Gastroesophageal sphincter (tissue), 4 donors: ENCODE results near the gene MAP7. TPM values are rescaled to one million over a fixed set of nuclear protein-coding genes. Genes with fewer than 3 reads are reported as not detected.
"Not testable (repeated sequence)": the region's sequence is repeated elsewhere in the genome, so short reads cannot be mapped to it uniquely, and the experiment has no call there.

Experiments used
- ATAC-seq: fragments of 150-250 bp; one replicate; pipeline ENCODE4 v1.9.1; 2016; ENCODE audit warnings: mild to moderate bottlenecking, moderate library complexity
- H3K27ac ChIP-seq, 4 donors: fragments of 200-600 bp; sonication (generic) in 3 of 4; 1 replicate in 3 of 4; 2 replicates in 1 of 4; pipeline ENCODE4 v1.5.1; 2016 to 2019
- H3K27me3 ChIP-seq: fragments of 200-600 bp; sonication (generic); one replicate; pipeline ENCODE4 v1.5.1; 2019
- H3K36me3 ChIP-seq, 2 donors: fragments of 200-600 bp; sonication (generic); one replicate each; pipeline ENCODE4 v1.5.1; 2019; ENCODE audit warnings: control low read depth in 1 of 2
- H3K4me1 ChIP-seq, 3 donors: fragments of 200-600 bp; sonication (generic); 1 replicate in 2 of 3; 2 replicates in 1 of 3; pipeline ENCODE4 v1.5.1; 2016 to 2019; ENCODE audit warnings: control low read depth in 2 of 3
- H3K4me3 ChIP-seq, 2 donors: fragments of 200-600 bp; sonication (generic); one replicate each; pipeline ENCODE4 v1.5.1; 2019; ENCODE audit warnings: mild to moderate bottlenecking in 1 of 2, moderate library complexity in 1 of 2
- H3K9me3 ChIP-seq, 3 donors: fragments of 200-600 bp; sonication (generic); one replicate each; pipeline ENCODE4 v1.5.1; 2017 to 2019; ENCODE audit warnings: control low read depth in 2 of 3
- EP300 ChIP-seq: sonication (generic); formaldehyde crosslinking; IDR thresholded peaks from one replicate; pipeline ENCODE4 v1.6.1; 2017; ENCODE audit warnings: antibody characterized with exemption, mild to moderate bottlenecking
- POLR2A ChIP-seq, 2 donors: fragments of 450-650 bp; IDR thresholded peaks; one replicate each; pipeline ENCODE4 v1.6.1; 2017; ENCODE audit warnings: antibody characterized with exemption in 2 of 2, mild to moderate bottlenecking in 2 of 2, moderate library complexity in 1 of 2
- POLR2AphosphoS5 ChIP-seq: sonication (generic); formaldehyde crosslinking; IDR thresholded peaks from one replicate; pipeline ENCODE4 v1.6.1; 2017; ENCODE audit warnings: antibody characterized with exemption
- WGBS, 2 donors: methylation state at CpG; one replicate each; pipeline ENCODE4 v1.1.5; 2018; ENCODE audit warnings: low coverage in 1 of 2; 5-methylcytosine and 5-hydroxymethylcytosine counted together
- total RNA-seq, 4 donors: library from RNA; depleted of rRNA; stranded (reverse); fragments of >200 nt; gene quantifications; one replicate each; pipeline ENCODE4 v1.1.0, GENCODE V29; 2016
- TF ChIP-seq, protein P1 (sequence below), 4 experiments: fragments of 200-600 bp in 2 of 4; fragments of 450-650 bp in 2 of 4; sonication (generic) in 1 of 4; IDR thresholded peaks; one replicate each; pipeline ENCODE4 v1.5.1; 2017 to 2019; ENCODE audit warnings: antibody characterized with exemption in 4 of 4, mild to moderate bottlenecking in 2 of 4, moderate library complexity in 2 of 4

Gene MAP7
- total RNA-seq, 4 donors from 2014 or later = 1.1 to 6.7 (median 4.3) TPM

DNA sequence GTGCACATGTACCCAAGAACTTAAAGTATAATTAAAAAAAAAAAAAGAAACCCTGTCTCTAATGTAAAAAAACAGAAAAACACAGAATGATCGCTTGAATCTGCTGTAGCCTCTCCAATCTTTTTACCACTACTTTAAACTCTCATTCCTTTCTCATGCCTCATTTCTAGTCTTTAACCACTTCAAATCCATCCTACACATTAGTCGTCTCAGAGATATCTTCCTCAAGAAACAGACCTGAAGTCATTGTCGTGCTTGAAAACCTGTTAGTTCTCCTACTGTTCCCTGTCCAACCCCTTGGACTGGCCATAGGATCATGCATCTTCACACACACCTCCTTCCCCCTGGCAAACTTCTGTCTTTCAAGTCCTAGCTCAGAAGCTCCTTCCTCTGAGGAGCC lies 148.5 kb downstream of the MAP7 start:
- no peaks in the 10 kb centered on the region for H3K27me3 ChIP-seq
- no peak overlapping the region for H3K27ac ChIP-seq
- no peaks in the 10 kb centered on the region for H3K36me3 ChIP-seq
- H3K9me3 ChIP-seq = no peaks in the 10 kb centered on the region
- no peaks in the 10 kb centered on the region for H3K4me1 ChIP-seq
- no peak for TF ChIP-seq EP300
- no peak for TF ChIP-seq POLR2A (IDR thresholded peaks at IDR 0.05)
- TF ChIP-seq, protein P1, sequence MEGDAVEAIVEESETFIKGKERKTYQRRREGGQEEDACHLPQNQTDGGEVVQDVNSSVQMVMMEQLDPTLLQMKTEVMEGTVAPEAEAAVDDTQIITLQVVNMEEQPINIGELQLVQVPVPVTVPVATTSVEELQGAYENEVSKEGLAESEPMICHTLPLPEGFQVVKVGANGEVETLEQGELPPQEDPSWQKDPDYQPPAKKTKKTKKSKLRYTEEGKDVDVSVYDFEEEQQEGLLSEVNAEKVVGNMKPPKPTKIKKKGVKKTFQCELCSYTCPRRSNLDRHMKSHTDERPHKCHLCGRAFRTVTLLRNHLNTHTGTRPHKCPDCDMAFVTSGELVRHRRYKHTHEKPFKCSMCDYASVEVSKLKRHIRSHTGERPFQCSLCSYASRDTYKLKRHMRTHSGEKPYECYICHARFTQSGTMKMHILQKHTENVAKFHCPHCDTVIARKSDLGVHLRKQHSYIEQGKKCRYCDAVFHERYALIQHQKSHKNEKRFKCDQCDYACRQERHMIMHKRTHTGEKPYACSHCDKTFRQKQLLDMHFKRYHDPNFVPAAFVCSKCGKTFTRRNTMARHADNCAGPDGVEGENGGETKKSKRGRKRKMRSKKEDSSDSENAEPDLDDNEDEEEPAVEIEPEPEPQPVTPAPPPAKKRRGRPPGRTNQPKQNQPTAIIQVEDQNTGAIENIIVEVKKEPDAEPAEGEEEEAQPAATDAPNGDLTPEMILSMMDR (IDR thresholded peaks at IDR 0.05) = no peak
- TF ChIP-seq POLR2AphosphoS5 = no peak
- 82 to 90% methylated on average over 3 of the region's 3 CpGs for WGBS, 2 donors
- ATAC-seq = no peak
- no peak overlapping the region for H3K4me3 ChIP-seq

DNA sequence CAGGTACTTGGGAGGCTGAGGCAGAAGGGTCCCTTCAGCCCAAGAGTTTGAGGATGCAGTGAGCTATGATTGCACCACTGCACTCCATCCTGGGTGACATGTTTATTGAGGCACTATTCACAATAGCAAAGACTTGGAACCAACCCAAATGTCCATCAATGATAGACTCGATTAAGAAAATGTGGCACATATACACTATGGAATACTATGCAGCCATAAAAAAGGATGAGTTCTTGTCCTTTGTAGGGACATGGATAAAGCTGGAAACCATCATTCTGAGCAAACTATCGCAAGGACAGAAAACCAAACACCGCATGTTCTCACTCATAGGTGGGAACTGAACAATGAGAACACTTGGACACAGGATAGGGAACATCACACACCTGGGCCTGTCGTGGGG lies 149.0 kb downstream of the MAP7 start:
- H3K36me3 ChIP-seq = not testable (repeated sequence)

DNA sequence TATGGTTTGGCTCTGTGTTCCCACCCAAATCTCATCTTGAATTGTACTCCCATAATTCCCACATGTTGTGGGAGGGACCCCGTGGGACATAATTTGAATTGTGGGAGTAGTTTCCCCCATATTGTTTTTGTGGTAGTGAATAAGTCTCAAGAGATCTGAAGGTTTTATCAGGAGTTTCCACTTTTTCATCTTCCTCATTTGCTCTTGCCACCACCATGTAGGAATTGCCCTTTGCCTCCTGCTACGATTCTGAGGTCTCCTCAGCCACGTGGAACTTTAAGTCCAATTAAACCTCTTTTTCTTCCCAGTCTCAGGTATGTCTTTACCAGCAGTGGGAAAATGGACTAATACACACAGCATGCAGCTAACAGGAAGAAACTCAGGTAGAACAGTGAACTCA lies 151.8 kb downstream of the MAP7 start:
- no peaks in the 10 kb centered on the region for H3K27me3 ChIP-seq
- H3K4me1 ChIP-seq = no peaks in the 10 kb centered on the region
- H3K9me3 ChIP-seq = no peaks in the 10 kb centered on the region
- H3K36me3 ChIP-seq = no peaks in the 10 kb centered on the region
- ATAC-seq = no peak
- TF ChIP-seq, protein P1 (IDR thresholded peaks at IDR 0.05) = no peak
- no peak for TF ChIP-seq POLR2AphosphoS5
- WGBS, 2 donors = 80 to 85% methylated on average over 3 of the region's 3 CpGs
- H3K27ac ChIP-seq = no peak overlapping the region
- no peak overlapping the region for H3K4me3 ChIP-seq

More for the DNA sequence above, 149.0 kb downstream of the MAP7 start:
- H3K27me3 ChIP-seq, H3K4me1 ChIP-seq, H3K27ac ChIP-seq, ATAC-seq, H3K9me3 ChIP-seq, H3K4me3 ChIP-seq: not testable (repeated sequence)
- WGBS, 2 donors = 91 to 94% methylated on average over 1 to 3 of the region's 4 CpGs

DNA sequence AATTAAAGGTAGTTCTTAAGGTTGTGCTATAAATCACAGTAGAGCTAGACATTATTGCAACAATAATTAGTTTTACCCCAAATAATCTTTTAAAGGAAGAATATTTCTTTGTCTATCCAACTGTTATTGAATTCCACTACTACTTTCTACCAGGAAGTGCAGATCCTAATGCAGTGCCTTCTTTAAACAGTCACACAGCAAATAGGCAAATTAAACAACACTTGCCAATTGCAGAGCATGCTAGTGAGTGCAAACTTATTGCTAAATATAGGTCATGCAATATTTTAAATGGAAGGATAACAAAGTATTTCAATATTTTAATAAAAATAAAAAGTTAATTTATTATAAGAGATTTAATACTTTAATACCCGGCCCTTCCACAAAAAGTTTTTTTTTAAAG lies 153.3 kb downstream of the MAP7 start:
- no peak for ATAC-seq
- WGBS, 2 donors = 94 to 100% methylated on average over 1 of the region's 1 CpG
- no peak for TF ChIP-seq POLR2A (IDR thresholded peaks at IDR 0.05)
- TF ChIP-seq EP300 = no peak
- no peak for TF ChIP-seq POLR2AphosphoS5
- TF ChIP-seq, protein P1 (IDR thresholded peaks at IDR 0.05) = no peak
- Histone ChIP-seq H3K4me1 (no peaks in the 10 kb centered on the region), H3K27ac (no peak overlapping the region), H3K36me3 (no peaks in the 10 kb centered on the region), H3K9me3 (no peaks in the 10 kb centered on the region), H3K4me3 (no peak overlapping the region), H3K27me3 (no peaks in the 10 kb centered on the region)

DNA sequence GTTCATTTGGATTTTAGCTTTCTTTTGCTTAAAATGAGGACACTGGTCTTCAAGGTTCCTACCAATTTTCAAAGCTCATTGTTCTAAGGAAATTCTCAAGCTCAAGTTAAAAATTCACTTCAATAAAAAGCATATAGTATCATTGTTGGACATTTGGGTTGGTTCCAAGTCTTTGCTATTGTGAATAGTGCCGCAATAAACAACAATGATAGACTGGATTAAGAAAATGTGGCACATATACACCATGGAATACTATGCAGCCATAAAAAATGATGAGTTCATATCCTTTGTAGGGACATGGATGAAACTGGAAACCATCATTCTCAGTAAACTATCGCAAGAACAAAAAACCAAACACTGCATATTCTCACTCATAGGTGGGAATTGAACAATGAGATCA lies 159.3 kb downstream of the MAP7 start:
- H3K9me3 ChIP-seq, H3K27me3 ChIP-seq, H3K27ac ChIP-seq, H3K4me1 ChIP-seq, H3K36me3 ChIP-seq, H3K4me3 ChIP-seq, ATAC-seq: not testable (repeated sequence)
- WGBS, 2 donors = 91 to 100% methylated on average over 1 of the region's 2 CpGs

DNA sequence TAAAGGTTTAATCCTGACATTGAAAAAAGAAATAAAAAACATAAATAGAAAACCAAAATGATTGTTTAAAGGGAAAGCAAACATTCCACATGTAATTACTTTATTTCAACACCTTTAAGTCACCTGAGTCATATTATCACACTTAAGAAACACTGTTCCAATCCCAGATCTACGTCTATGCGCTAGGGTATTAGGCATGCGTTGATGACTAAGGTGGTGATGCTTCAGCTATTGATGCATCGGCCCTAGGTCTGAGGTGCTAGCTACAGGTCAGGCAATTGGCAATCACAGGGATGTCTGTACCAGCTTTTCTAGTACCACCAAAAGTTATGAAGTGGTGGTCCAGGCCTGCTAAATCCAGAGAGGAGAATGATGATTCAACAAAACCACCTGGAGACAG lies 162.9 kb downstream of the MAP7 start:
- TF ChIP-seq POLR2AphosphoS5 (no peak), EP300 (no peak), POLR2A (IDR thresholded peaks at IDR 0.05) (no peak)
- TF ChIP-seq, protein P1 (IDR thresholded peaks at IDR 0.05) = no peak
- H3K36me3 ChIP-seq = no peaks in the 10 kb centered on the region
- H3K27ac ChIP-seq = no peak overlapping the region
- 93 to 96% methylated on average over 4 of the region's 4 CpGs for WGBS, 2 donors
- no peaks in the 10 kb centered on the region for H3K27me3 ChIP-seq
- no peaks in the 10 kb centered on the region for H3K4me1 ChIP-seq
- H3K4me3 ChIP-seq = no peak overlapping the region
- ATAC-seq = no peak
- H3K9me3 ChIP-seq = no peaks in the 10 kb centered on the region
